Stimulated activated CD8-positive, alpha-beta memory T cell treated with anti-CD3 and anti-CD28 coated beads, Interleukin-2, amount 100 ng/mL, for 1 hour (primary cell): ENCODE results near the gene FGF5.
"Not testable (repeated sequence)": the region's sequence is repeated elsewhere in the genome, so short reads cannot be mapped to it uniquely, and the experiment has no call there.

Experiments
- DNase-seq, 2 donors: peaks; one replicate each; pipeline ENCODE4 v3.0.0-alpha.2; 2020; ENCODE audit warnings: low read depth in 2 of 2

FGF5 gene

GRCh38 chr4:80253510-80253909, 13.0 kb upstream of the FGF5 start:
- no peak for DNase-seq

- no peak for DNase-seq
Observed at GRCh38 chr4:80254114-80254513, 12.3 kb upstream of the FGF5 start.

- no peak for DNase-seq
Observed at GRCh38 chr4:80255329-80256095, 11.0 kb upstream of the FGF5 start.

- no peak for DNase-seq
Observed at GRCh38 chr4:80257851-80258250, 8.6 kb upstream of the FGF5 start.

GRCh38 chr4:80259012-80259411, 7.5 kb upstream of the FGF5 start:
- DNase-seq, result no peak

- DNase-seq, result no peak
Observed at GRCh38 chr4:80259817-80260216, 6.6 kb upstream of the FGF5 start.

- no peak for DNase-seq
Observed at GRCh38 chr4:80261989-80262600, 4.4 kb upstream of the FGF5 start.

GRCh38 chr4:80263541-80264351, 2.7 kb upstream of the FGF5 start:
- DNase-seq, result no peak

GRCh38 chr4:80264352-80264647, 2.2 kb upstream of the FGF5 start:
- DNase-seq, result no peak

GRCh38 chr4:80264825-80265224, 1.6 kb upstream of the FGF5 start:
- no peak for DNase-seq

- DNase-seq, result no peak
Observed at GRCh38 chr4:80265571-80266252, 752 bp upstream of the FGF5 start.

- DNase-seq, result no peak
Observed at GRCh38 chr4:80266902-80267380, 477 bp downstream of the FGF5 start.

- no peak for DNase-seq
Observed at GRCh38 chr4:80268081-80268823, 1.8 kb downstream of the FGF5 start.

- no peak for DNase-seq
Observed at GRCh38 chr4:80268936-80269335, 2.5 kb downstream of the FGF5 start.

GRCh38 chr4:80270321-80270720, 3.9 kb downstream of the FGF5 start:
- DNase-seq, result no peak

GRCh38 chr4:80270868-80271267, 4.4 kb downstream of the FGF5 start:
- no peak for DNase-seq

GRCh38 chr4:80271801-80272200, 5.3 kb downstream of the FGF5 start:
- DNase-seq, result no peak

GRCh38 chr4:80276931-80277330, 10.5 kb downstream of the FGF5 start:
- no peak for DNase-seq

- DNase-seq, result no peak
Observed at GRCh38 chr4:80279751-80280150, 13.3 kb downstream of the FGF5 start.

GRCh38 chr4:80286451-80286850, 20.0 kb downstream of the FGF5 start:
- no peak for DNase-seq

GRCh38 chr4:80290665-80291064, 24.2 kb downstream of the FGF5 start:
- DNase-seq, result not testable (repeated sequence)

GRCh38 chr4:80294206-80294605, 27.7 kb downstream of the FGF5 start:
- no peak for DNase-seq
